Skin of body (tissue), 2 donors: ENCODE measurements around the gene IL24. TPM values are rescaled to one million over a fixed set of nuclear protein-coding genes. Genes with fewer than 3 reads are reported as not detected.
A peak's percentile ranks its signal among the peaks of the same experiment; 100 is the strongest.
"Not testable (repeated sequence)": the region's sequence is repeated elsewhere in the genome, so short reads cannot be mapped to it uniquely, and the experiment has no call there.

ENCODE experiments used
- DNase-seq: peaks from one replicate; lab custom pipeline; 2025; lab: John Stamatoyannopoulos, UW
- total RNA-seq: library from RNA; depleted of rRNA; stranded (reverse); fragments of >200 nt; gene quantifications from one replicate; pipeline ENCODE4 v1.2.3, GENCODE V29; 2014

Gene IL24
- not detected for total RNA-seq

DNA sequence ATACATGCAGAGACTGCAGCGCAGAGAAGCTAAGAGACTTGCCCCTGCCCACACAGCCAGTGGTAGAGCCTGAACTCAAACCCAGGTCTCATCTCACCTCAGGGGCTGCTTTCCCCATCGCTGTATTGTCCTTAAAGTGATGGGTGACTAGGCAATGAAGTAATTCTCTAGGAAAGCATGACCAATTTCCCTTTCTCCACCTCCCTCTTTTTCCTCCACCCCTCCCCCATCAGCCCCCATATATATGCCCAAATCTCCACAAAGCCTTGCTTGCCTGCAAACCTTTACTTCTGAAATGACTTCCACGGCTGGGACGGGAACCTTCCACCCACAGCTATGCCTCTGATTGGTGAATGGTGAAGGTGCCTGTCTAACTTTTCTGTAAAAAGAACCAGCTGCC, at the start of gene IL24:
Gene IL24 (plus strand): TSS at position 269 of the 400 bp plus-strand sequence. CDS start 390 bp downstream, outside the sequence.
- DNase-seq: no peak

- DNase-seq: no peak
Measured at GRCh38 chr1:206847946-206848345, 49.3 kb upstream of the IL24 start.

GRCh38 chr1:206850401-206850800, 46.8 kb upstream of the IL24 start:
- DNase-seq: no peak

- DNase-seq: no peak
Measured at GRCh38 chr1:206851341-206852010, 45.8 kb upstream of the IL24 start.

DNA sequence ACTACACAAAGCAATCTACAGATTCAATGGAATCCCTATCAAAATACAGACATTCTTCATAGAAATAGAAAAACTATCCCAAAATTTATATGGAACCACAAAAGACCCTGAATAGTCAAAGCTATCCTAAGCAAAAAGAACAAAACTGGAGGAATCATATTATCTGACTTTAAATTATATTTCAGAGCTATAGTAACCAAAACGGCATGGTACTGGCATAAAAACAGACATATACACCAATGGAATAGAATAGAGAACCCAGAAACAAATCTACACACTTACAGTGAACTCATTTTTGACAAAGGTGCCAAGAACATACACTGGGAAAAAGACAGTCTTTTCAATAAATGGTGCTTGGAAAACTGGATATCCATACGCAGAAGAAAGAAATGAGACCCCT, 44.6 kb upstream of the IL24 start:
- not testable (repeated sequence) for DNase-seq

- DNase-seq: not testable (repeated sequence)
Measured at GRCh38 chr1:206853696-206854095, 43.5 kb upstream of the IL24 start.

DNA sequence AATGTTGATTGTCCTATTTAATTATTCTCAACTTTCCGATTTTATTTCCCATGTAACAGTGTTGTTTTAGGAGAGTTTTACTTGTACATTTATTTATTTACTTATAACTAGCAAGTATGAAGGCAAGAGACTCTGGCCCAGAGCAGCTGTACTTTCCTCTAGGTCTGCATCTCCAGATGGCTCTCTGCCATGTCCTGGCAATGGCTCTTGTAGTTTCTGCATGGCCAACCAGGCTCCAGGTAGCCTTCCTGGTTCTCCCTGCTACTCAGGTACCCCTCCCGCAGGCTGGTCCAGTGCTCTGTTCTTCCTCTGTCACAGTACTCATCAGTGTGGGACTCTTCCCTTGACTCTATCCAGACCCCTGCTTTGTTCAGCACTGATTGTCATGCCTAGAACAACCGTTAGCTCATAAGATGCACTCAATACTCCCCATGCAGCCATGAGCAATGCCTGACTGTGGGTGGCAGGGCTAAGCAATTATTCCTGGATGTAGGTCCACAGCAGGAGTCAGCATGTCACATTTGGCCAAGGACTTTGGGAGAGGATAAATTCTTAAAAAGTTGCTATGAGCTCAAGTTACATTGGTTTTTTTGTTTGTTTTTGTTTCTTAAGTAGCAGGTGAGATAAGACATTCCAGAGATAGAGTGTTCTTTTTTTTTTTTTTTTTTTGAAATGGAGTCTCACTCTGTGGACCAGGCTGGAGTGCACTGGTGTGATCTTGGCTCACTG, 42.7 kb upstream of the IL24 start:
- no peak for DNase-seq

DNA sequence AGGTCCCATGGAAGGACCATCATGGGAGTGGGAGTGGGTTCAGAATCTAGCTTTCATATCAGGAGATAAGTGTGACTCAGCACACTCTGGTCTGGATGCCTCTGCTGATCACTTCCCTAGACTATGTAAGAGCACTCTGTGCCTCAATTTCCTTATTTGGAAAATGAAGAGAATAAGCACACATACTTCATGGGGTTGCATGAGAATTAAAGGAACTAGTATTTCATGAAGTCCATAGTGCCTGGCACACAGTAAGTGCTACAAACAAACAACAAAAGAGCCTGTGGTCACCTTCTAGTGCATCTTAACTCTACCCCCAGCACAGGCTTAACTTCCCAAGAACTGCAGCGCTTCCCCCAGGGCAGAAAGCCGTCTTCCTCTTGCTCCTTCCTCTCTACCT, 41.4 kb upstream of the IL24 start:
- DNase-seq: no peak

DNA sequence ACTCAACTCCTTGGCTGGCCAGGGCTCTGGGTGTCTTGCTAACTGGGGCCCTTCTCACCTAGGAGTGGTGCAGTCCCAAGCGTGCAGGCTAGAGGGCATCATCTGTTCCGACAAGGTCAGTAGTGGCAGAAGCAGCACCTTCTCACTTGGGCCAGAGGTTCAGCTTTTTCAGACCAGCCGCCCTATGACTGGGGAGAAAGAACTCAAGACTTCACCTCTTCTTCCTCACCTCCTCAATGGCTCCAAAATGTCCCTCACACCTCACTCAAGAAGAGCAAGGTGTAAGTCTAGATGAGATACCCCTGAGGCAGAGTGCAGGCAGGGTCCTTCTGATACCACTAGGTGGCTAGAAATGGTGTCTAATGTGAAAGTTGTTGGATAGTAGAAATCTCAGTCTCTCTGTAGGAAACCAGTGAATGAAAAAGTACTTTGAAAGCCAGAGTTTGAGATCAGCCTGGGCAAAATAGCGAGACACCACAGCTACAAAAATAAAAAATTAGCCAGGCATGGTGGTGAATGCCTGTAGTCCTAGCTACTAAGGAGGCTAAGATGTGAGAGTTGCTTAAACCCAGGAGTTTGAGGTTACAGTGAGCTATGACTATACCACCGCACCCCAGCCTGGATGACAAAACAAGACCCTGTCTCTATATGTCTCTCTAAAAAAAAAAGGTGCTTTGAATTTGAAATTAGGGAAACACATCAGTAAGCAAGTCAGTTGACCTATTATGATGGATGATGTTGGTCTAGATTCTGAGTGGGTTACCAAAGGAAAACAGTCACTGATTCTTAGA, 40.4 kb upstream of the IL24 start:
- no peak for DNase-seq

GRCh38 chr1:206859082-206859521, 38.1 kb upstream of the IL24 start:
- no peak for DNase-seq

DNA sequence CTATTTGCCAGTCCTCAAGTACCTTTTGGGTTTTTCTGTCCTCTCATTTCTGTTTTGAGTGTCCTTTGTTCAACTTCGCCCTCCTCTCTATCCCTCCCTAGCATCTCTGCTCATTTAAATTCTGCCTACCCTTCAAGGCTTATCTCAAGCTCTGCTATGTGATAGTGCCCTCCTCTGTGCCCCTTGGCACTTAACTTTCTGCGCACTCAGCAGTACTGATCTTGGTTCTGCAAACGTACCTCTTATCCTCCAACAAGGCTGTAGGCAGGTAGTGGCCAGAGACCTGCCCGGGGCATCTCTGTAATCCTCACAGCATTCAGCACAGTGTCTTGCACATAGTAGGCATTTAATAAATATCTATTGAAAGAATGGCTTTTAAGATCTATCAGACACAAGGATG, 37.1 kb upstream of the IL24 start:
- DNase-seq: no peak

GRCh38 chr1:206863266-206863665, 34.0 kb upstream of the IL24 start:
- no peak for DNase-seq

- DNase-seq: peak; percentile 7
Measured at GRCh38 chr1:206864939-206865671, 32.1 kb upstream of the IL24 start, which contains the start of gene IL20. Gene IL20, plus strand, starts transcription at chr1:206865623. Its CDS starts 230 bp downstream, at chr1:206865853.

GRCh38 chr1:206866062-206866461, 31.2 kb upstream of the IL24 start:
- DNase-seq: no peak

DNA sequence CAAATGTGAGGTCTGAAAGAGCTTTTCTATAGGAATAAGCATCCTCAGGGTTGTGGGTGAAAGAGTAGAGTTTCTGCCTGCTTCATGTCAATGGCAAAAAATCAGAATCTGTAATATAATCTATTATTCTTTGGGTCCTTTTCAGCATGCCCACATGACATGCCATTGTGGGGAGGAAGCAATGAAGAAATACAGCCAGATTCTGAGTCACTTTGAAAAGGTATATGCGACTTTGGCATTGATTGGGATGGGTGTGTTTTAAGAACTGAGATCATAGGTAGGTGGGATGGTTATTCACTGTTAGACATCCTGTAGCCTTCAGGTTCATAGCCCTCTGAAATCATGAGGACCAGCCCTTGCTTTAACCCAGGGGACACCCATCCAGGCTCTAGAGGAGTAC, 30.0 kb upstream of the IL24 start:
- DNase-seq: no peak

GRCh38 chr1:206867716-206868115, 29.5 kb upstream of the IL24 start:
- DNase-seq: no peak

DNA sequence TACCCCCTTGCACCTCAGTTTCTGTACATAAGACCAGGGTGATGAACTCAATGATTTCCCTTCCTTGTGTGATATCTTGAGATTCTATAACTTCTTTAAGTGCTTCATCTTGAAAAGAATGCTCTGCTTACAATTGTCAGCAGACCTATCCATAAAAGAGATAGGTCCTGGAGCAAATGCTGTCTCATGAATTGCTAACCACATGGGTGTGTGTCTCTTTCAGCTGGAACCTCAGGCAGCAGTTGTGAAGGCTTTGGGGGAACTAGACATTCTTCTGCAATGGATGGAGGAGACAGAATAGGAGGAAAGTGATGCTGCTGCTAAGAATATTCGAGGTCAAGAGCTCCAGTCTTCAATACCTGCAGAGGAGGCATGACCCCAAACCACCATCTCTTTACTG, 29.0 kb upstream of the IL24 start:
- DNase-seq: no peak

- no peak for DNase-seq
Measured at GRCh38 chr1:206872139-206872538, 25.1 kb upstream of the IL24 start.

- no peak for DNase-seq
Measured at GRCh38 chr1:206873603-206874188, 23.5 kb upstream of the IL24 start.

DNA sequence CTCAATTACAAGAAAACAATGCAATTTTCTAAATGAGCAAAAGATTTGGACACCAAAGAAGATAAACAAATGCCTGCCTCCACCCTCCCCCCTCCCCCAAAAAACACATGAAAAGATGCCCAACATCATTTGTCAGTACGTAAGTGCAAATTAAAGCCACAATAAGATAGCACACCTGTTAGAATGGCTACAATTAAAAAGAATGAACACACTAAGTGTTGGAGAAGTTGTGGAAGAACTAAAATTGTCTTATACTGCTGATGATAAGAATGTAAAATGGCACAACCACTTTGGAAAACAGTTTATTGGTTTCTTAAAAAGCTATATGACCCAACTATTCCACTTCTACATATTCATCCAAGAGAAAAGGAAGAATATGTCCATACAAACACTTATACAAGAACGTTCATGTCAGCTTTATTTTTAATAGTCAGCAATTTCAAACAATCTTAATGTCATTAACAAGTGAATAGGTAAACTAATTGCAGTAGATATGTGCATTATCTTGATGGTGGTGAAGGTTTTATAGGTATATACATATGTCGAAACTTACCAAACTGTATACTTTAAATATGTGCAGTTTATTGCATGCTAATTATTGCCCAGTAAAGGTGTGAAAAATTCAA, 21.4 kb upstream of the IL24 start:
- no peak for DNase-seq

DNA sequence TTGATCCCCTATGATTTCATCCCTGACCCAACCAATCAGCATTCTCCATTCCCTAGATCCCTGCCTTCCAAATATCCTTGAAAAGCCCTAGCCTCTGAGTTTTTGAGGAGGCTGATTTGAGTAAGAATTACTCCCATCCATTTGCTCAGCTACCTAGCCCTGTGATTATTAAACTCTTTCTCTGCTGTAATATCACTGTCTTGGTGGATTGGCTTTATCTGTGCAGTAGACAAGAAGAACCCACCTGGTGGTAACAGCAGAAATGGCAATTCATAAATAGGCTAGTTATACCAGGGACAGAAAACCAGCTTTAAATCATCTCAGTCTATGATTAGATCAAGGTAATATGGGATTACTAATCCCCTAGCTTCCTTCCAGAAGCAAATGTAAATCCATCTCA, 18.8 kb upstream of the IL24 start:
- DNase-seq: no peak
